Chondrocyte (in vitro differentiated cells): ENCODE measurements around the gene PRELID3B. TPM values are rescaled to one million over a fixed set of nuclear protein-coding genes. Genes with fewer than 3 reads are reported as not detected.

Source experiments
- DNase-seq: peaks from one replicate; pipeline ENCODE4 v3.0.0; 2021; ENCODE audit warnings: mixed read lengths, low spot score
- H3K27ac Mint-ChIP-seq: one replicate; pipeline ENCODE4 v1.8.0; 2021; ENCODE audit warnings: mild to moderate bottlenecking, moderate library complexity, mixed read lengths; ENCODE audit not compliant: unreplicated experiment
- H3K27me3 Mint-ChIP-seq: 2 replicates; pipeline ENCODE4 v1.8.0; 2021; ENCODE audit warnings: low read depth, mixed read lengths
- H3K36me3 Mint-ChIP-seq: 2 replicates; pipeline ENCODE4 v1.8.0; 2021; ENCODE audit warnings: low read depth, mixed read lengths
- H3K4me1 Mint-ChIP-seq: 2 replicates; pipeline ENCODE4 v1.8.0; 2021; ENCODE audit warnings: low read depth, mild to moderate bottlenecking, mixed read lengths
- H3K4me3 Mint-ChIP-seq: one replicate; pipeline ENCODE4 v1.8.0; 2021; ENCODE audit warnings: mild to moderate bottlenecking, moderate library complexity, mixed read lengths; ENCODE audit not compliant: unreplicated experiment
- H3K9me3 Mint-ChIP-seq: 2 replicates; pipeline ENCODE4 v1.8.0; 2021; ENCODE audit warnings: low read depth, mixed read lengths
- total RNA-seq: library from RNA; stranded (reverse); gene quantifications from 3 replicates; pipeline ENCODE4 v1.2.1, GENCODE V29; 2021
- TF ChIP-seq, protein P1 (sequence below): fragments of 200-600 bp; sonication (generic); IDR thresholded peaks from 2 replicates; pipeline ENCODE4 v1.5.0; 2021; ENCODE audit warnings: antibody characterized with exemption, mild to moderate bottlenecking, moderate library complexity

Gene PRELID3B
- total RNA-seq, 1 donor from 2014 or later = 41.1 TPM

DNA sequence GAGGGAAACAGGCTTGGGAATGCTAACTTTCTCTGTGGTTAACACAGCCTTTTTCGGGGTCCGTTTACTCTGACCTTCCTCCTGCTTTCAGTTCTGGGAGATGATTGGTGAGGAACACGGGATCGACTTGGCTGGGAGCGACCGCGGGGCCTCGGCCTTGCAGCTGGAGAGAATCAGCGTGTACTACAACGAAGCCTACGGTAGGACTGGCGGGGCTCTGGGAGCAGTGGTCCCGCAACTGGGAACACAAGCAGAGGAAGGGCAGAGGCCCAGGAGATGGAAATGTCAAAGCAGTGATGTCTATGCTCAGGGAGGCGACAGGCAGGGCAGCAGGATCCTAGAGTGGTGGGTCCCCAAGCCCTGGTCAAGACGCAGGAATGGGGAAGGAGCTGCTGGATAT lies 19.8 kb downstream of the PRELID3B start:
- H3K27me3 Mint-ChIP-seq = no peaks in the 10 kb centered on the region
- TF ChIP-seq, protein P1, sequence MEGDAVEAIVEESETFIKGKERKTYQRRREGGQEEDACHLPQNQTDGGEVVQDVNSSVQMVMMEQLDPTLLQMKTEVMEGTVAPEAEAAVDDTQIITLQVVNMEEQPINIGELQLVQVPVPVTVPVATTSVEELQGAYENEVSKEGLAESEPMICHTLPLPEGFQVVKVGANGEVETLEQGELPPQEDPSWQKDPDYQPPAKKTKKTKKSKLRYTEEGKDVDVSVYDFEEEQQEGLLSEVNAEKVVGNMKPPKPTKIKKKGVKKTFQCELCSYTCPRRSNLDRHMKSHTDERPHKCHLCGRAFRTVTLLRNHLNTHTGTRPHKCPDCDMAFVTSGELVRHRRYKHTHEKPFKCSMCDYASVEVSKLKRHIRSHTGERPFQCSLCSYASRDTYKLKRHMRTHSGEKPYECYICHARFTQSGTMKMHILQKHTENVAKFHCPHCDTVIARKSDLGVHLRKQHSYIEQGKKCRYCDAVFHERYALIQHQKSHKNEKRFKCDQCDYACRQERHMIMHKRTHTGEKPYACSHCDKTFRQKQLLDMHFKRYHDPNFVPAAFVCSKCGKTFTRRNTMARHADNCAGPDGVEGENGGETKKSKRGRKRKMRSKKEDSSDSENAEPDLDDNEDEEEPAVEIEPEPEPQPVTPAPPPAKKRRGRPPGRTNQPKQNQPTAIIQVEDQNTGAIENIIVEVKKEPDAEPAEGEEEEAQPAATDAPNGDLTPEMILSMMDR = no peak
- H3K36me3 Mint-ChIP-seq = peaks cover 20% of the 10 kb centered on the region
- H3K27ac Mint-ChIP-seq = no peak overlapping the region
- DNase-seq = no peak
- no peaks in the 10 kb centered on the region for H3K9me3 Mint-ChIP-seq
- no peak overlapping the region for H3K4me3 Mint-ChIP-seq
- peaks cover 32% of the 10 kb centered on the region for H3K4me1 Mint-ChIP-seq

DNA sequence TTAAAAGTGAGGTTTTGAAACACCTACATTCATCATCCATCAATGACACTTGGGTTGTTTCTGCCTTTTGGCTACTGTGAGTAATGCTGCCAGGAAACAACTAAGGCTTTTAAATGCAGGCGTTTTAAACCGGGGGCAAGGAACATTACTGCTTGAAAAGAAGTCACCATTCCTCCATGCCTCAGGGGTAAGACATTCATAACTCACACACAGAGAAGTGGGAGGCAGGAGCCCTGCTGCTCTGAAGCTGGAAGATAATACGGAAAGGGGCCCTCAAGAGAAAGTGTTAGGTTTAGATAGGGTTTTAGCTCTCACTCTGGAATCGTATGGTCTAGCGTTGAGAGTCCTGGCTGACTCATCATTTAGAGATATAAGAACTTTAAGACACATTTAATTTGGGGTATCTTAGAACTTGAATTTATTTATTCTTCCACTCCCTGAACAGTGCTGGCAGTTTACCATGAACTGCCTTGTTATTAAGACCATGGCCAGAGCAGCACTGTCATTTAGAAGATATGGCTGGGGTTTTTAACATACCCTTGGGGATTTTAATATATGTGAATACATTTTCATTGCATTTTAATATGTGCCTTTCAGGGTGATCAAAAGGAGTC lies 21.5 kb downstream of the PRELID3B start:
- peaks cover 14% of the 10 kb centered on the region for H3K36me3 Mint-ChIP-seq
- H3K27ac Mint-ChIP-seq = peak overlapping the region; percentile 88
- TF ChIP-seq, protein P1 = no peak
- no peaks in the 10 kb centered on the region for H3K9me3 Mint-ChIP-seq
- no peak for DNase-seq
- H3K4me1 Mint-ChIP-seq = peaks cover 30% of the 10 kb centered on the region
- no peak overlapping the region for H3K4me3 Mint-ChIP-seq
- no peaks in the 10 kb centered on the region for H3K27me3 Mint-ChIP-seq

DNA sequence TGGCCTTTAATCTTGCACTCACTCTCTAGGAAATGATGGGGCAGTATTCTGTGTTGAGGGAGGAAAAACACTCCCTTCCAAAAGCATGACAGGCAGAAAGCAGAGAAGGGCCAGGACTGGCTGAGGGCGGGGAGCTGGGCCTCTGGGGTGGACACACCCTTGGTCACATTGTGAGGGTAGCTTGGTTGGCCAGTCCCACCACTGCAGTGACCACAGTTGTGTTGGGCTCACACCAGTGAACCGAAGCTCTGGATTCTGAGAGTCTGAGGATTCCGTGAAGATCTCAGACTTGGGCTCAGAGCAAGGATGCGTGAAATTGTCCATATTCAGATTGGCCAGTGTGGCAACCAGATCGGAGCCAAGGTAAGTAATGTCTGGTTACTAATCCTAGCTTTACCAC lies 23.4 kb downstream of the PRELID3B start, which contains the start of gene TUBB1:
Gene TUBB1 (plus strand): TSS at position 213 of the 400 bp plus-strand sequence. CDS start 94 bp downstream, at position 307.
- Mint-ChIP-seq H3K4me1 (peaks cover 36% of the 10 kb centered on the region), H3K27ac (no peak within 1 kb of the TSS), H3K4me3 (no peak within 1 kb of the TSS), H3K27me3 (no peaks in the 10 kb centered on the region), H3K36me3 (peaks cover 7% of the 10 kb centered on the region), H3K9me3 (no peaks in the 10 kb centered on the region)
- TF ChIP-seq, protein P1 = no peak
- no peak for DNase-seq

DNA sequence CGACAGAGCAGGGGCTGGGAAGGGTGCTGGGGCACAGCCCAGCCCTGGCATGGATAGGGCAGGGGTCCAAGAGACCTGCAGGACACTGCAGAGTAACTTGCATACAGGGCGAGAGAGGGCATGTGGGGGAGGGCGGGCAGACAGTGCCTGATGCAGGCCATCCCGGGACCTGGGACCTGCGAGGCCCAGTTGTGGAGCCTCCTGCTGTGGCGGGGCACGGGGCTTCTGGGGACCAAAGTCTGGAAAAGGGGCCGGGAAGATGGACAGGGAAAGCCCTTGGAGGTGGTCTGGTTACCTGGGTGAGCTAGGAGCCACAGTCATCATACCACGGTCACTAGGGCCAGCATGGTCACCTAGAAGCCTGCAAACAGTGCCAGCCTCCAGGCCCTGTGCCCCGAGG lies 23.8 kb downstream of the PRELID3B start:
- peaks cover 40% of the 10 kb centered on the region for H3K4me1 Mint-ChIP-seq

DNA sequence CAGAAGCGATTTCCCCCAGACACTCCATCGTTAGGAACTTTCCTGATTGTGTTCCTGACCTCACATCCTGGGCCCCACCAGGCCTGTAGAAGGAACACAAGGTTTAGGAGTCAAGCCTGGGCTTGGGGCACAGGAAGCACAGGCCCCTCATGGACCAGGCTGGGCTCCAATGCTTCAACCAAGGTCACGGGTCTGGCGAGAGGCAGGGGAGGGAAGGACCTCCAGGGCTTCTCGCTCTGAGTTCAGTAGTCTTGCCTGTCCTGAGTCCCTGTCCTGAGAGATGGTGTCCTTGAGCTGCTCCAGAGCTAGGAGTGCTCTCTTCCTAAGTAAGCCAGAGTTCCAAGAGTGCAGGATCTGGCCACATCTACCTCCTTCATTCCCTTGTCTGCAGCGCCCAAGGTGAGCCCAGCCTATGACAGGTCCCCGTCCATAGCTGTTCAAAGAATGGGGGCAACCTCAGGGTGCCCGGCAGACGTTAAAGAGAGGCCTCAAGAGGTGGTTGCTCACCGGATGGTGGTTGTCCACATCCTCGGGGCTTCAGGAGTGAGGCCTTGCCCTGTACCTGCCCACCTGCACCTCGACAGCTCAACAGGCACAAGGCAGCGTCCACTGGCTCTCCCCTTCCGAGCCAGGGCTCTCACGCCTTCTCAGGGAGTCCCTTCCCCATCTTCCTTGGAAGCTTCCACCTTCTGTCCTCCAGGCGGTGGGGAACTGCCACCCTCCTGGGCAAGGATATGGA lies 24.9 kb downstream of the PRELID3B start:
- Mint-ChIP-seq H3K4me1 (peaks cover 47% of the 10 kb centered on the region), H3K27ac (no peak overlapping the region), H3K36me3 (peaks cover 1% of the 10 kb centered on the region), H3K27me3 (no peaks in the 10 kb centered on the region), H3K9me3 (no peaks in the 10 kb centered on the region), H3K4me3 (no peak overlapping the region)
- DNase-seq = no peak
- TF ChIP-seq, protein P1 = no peak

More for the DNA sequence above, 23.8 kb downstream of the PRELID3B start:
- no peaks in the 10 kb centered on the region for H3K27me3 Mint-ChIP-seq
- H3K4me3 Mint-ChIP-seq = no peak overlapping the region
- TF ChIP-seq, protein P1 = no peak
- H3K27ac Mint-ChIP-seq = no peak overlapping the region
- peaks cover 4% of the 10 kb centered on the region for H3K36me3 Mint-ChIP-seq
- no peak for DNase-seq
- H3K9me3 Mint-ChIP-seq = no peaks in the 10 kb centered on the region
